HG03280 (cell line): ENCODE results near the gene MLEC.

ENCODE experiments used
- ATAC-seq: cut with Tn5 transposase; IDR thresholded peaks from one replicate; pipeline ENCODE4 v1.9.1; 2021; ENCODE audit warnings: mild to moderate bottlenecking, moderate library complexity; ENCODE audit not compliant: unreplicated experiment

MLEC gene, protein sequence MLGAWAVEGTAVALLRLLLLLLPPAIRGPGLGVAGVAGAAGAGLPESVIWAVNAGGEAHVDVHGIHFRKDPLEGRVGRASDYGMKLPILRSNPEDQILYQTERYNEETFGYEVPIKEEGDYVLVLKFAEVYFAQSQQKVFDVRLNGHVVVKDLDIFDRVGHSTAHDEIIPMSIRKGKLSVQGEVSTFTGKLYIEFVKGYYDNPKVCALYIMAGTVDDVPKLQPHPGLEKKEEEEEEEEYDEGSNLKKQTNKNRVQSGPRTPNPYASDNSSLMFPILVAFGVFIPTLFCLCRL

DNA sequence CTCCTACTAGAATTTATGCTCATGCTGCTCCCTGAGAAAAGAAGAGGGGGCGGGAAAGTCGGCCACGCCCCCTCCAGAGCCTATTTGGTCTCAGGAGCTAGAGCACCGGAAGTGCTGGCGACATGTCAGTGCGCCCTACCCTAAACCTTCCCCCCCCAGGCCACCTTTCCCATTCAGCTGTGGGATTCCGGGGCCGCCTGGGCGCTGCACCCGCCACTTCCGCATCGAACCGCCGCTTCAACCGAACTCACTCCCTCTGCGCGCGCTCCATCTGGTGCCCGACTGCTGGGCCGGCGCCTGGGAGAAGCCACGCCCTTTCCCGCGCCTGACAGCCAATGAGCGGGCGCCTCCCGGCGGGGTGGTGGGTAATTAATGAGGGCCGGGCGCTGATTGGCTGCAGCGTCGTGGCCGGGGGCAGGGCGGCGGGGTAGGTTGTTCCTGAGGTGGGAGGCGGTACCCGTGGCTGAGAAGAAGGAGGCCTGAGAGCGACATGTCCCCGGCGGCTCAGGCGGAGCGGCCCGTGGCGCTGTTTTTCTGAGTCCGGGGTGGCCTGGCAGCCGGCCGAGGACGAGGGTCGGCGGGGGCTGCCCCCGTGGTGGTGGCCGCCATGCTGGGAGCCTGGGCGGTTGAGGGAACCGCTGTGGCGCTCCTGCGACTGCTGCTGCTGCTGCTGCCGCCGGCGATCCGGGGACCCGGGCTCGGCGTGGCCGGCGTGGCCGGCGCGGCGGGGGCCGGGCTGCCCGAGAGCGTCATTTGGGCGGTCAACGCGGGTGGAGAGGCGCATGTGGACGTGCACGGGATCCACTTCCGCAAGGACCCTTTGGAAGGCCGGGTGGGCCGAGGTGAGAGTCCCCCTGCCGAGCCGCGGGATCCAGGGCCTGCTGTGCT is at the start of gene MLEC:
MLEC (plus strand) TSS at position 460 of the 888 bp plus-strand sequence; CDS start at position 608, 148 bp downstream.
- ATAC-seq = peak; percentile 67

DNA sequence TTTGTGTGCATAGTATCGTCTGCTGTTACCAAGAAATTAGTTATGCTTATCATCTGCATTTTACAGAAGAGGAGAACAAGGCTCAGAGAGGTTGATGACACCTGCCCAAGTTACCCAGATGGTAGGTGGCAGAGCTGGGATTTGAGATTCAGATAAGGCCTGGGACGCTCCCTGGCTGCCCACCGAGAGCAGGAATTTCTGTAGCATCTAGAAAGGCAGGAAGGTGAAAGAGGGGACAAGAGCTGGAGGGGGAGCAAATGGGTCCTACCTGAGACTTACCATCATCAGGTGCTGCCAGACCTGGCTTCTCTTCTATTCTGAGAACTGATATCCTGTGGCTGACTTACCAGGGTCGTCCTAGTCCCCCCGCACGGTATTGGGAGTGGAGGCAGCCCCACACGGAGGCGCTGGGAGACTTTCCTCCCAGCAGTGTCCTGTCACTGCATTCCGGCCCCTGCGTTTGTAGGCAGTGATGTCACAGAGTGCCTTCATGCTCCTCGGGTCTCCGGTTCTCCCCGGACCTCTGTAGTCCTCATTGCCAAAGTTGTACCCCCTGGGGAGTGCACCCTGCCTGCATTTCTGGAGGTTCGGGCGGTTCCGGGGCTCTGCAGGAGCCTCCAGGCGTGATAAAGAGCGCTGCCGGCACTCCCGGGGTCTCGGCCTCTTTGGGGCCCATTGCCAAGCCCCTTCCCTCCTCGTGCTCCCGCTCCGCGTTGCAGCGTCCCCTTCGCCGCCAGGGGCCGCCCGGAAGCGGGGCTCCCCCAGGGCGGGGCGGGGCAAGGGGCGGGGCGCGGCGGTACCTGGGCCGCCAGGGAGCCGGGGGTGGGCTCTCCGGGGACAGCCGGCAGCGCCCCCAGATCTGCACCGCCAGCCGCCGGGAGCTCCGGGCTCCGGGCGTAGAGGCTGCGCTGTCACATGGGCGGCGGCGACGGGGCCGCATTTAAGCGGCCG is 46.9 kb upstream of the MLEC start, which contains the start of gene CABP1:
CABP1 (plus strand) TSS at position 856 of the 951 bp plus-strand sequence; CDS start at position 916, 60 bp downstream.
- ATAC-seq = peak; percentile 65

DNA sequence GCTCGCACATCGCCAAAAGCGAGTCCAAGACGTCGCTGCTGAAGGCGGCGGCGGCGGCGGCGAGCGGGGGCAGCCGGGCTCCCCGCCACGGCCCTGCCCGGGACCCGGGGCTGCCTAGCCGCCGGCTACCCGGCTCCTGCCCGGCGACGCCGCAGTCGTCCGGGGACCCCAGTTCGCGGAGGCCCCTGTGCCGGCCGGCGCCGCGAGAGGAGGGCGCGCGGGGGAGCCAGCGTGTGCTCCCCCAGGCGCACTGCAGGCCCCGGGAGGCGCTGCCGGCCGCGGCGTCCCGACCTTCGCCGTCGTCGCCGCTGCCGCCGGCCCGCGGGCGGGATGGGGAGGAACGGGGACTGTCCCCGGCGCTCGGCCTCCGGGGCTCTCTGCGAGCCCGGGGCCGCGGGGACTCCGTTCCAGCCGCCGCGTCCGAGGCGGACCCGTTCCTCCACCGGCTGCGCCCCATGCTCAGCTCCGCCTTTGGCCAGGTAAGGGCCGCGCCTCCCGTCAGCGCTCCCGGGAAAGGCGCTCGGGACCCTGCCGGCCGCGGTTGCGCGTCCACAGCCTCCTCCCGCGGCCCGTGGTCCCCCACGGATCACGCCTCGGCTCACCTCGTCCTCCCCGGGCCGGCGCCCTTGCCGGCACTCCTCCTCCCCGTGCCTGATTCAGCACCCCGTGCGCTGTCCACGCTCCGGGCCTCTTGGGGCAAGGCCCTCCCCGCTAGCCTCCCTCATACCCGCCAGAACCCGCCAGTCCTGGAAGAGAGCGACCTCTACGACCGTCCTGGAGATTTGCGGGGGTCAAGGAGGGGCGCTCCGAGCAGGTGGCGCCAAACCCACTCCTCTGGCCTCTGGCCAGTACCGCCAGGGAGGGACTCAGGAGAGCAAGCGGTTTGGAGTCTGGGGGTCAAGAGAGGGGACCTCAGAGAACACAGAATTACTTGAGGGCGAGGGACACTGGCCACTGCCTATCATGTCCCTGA is 45.8 kb upstream of the MLEC start:
- ATAC-seq = peak; percentile 29

DNA sequence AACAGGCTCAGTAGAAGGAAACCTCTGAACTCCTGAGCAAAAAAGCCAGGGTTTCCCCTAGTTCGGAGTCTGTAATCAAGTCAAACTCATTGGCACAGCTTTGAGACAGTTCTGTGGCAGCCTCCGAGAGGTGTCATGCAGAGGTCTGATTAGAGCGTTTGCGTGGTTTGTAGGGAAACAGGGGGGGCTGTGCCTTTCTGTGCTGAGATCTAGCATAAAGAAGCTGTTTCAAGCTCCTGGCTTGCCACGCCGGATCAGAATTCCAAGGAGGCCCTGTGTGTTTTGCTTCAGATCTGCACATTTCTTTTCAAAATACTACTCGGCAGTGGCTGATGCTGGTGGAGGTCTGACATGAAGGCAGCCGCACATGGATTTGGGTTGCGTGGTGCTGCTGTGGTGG is 44.8 kb upstream of the MLEC start:
- ATAC-seq = no peak

DNA sequence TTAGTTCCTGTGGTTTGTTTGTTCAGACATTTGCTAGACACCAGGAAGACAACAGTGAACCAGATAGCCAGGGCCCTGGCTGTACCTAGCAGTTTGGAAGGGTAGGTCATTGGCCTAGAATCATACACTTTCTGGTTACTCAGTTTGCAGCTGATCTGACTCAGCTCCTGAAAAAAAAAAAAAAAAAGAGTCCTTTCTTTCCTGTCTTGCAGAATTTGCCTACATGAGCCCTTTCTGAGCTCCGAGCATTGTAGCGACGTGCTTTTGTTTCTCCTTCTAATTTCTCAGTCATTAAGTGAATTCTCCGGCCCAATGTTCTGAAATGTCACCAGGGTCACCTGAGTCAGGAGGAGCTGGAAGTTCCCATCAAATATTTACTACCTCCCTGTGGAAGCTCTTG is 44.1 kb upstream of the MLEC start:
- no peak for ATAC-seq

DNA sequence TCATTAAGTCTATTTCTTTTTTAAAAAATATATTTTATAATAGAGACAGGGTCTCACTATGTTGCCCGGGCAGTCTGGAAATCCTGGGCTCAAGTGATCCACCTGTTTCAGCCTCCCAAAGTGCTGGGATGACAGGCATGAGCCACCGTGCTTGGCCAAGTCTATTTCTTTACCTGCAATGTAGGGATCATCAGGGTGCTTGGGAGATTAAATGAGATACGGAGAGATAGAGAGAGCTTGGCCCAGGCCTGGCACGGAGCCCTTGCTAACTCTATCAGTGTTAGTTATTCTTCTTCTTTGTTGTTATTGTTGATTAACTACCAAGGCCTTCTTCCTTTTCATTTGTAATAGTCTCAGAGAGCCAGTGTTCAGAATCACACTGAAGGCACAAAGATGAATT is 43.4 kb upstream of the MLEC start:
- no peak for ATAC-seq

DNA sequence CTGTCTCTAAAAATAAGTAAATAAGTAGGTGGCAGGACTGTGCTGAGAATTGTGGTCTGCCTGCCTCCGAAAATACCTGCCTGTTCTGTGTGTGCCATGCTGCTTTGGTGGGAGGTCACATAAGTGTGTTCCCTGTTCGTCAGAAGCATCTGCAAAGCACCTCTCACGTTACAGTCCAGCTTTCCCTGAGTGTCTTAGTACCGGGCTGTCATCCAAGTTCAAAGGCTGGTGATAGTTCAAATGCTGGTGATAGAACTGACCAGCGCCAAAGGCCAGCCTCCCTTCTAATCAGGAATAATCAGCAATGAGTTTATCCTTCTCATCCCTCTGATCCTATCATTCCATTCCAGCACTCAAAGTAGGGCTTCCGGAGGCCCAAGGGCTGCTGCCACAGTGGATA is 40.9 kb upstream of the MLEC start:
- no peak for ATAC-seq

DNA sequence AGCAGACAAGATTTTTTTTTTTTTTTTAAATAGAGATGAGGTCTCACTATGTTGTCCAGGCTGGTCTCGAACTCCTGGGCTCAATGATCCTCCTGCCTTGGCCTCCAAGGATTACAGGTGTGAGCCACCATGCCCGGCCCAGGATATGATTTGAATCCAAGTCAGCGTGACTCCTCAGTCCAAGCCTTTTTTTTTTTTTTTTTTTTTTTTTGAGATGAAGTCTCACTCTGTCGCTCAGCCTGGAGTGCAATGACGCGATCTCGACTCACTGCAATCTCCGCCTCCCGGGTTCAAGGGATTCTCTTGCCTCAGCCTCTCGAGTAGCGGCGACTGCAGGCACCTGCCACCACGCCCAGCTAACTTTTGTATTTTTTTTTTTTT is 39.6 kb upstream of the MLEC start:
- no peak for ATAC-seq

DNA sequence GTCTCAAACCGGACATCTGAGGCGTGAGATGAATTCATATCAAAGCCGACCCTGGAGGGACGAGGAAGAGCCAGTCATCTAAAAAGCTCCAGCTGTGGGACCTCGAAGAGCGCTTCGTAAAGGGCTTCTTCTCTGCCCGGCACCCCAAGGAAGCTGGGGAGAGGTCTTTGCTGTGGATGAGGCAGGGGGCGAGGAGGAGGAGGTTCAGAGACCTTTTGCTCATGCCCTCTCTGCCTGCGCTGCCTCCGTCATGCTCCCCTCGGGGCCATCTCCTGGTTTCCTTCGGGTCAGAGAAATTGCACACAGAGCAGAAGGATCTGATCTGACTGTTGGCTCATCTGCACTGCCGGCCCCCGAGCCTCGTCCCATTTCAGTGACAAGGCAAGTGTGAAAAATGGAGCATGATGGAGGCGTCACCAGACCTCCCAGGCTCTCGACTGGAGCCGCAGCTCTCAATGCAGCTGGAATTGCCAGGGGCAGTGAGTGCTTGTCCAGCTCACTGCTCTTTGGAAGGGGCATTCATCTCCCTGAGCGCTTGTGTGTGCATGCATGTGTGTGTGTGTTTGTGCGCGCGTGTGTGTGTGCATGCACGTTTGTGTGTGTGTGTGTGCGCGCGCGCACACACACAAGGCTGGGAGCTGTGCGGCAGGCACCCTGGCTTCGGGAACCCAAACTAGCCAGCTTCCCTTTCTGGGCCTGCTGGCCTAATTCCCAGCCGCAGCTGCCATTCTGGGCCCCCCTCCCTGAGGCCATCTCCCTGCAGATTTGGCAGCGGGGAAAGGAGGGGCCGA is 37.3 kb upstream of the MLEC start:
- no peak for ATAC-seq

DNA sequence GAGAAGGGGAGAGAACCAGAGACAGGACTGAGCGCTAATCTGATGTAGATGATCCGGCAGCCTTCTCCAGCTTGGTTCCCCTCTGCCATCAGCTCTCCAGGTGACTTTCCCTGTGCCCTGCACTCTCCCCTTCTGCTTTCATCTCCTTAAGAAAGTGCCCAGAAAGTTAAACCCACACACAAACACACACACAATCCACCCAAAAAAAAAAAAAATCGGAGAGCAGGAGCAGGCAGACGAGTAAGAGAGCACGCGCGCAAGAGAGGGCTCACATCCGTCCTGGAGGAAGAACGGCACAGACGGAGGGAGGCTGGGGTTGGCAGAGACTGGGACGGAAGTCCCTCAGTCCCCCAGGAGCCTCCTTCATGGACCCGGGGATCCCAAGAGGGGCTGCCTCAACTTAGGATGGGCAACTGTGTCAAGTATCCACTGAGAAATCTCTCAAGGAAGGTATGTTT is 36.7 kb upstream of the MLEC start:
- no peak for ATAC-seq

DNA sequence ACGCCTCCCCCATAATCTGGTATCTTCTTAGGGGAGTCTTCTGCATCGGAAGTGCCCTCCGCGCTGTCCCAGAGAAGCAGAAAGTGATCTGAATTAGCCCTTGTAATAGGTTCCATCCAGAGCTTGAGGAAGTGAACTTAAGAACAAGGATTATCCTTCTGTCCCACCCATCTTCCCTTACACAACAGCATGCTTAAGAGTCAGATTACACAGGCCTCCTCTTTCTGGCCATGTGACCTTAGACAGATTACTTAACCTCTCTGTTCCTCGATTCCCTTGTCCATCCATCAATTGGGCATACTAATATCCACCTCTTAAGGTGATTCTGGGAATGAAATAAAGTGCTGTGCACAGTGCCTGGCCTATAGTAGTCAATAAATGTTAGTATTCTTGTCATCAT is 35.1 kb upstream of the MLEC start:
- ATAC-seq = no peak

DNA sequence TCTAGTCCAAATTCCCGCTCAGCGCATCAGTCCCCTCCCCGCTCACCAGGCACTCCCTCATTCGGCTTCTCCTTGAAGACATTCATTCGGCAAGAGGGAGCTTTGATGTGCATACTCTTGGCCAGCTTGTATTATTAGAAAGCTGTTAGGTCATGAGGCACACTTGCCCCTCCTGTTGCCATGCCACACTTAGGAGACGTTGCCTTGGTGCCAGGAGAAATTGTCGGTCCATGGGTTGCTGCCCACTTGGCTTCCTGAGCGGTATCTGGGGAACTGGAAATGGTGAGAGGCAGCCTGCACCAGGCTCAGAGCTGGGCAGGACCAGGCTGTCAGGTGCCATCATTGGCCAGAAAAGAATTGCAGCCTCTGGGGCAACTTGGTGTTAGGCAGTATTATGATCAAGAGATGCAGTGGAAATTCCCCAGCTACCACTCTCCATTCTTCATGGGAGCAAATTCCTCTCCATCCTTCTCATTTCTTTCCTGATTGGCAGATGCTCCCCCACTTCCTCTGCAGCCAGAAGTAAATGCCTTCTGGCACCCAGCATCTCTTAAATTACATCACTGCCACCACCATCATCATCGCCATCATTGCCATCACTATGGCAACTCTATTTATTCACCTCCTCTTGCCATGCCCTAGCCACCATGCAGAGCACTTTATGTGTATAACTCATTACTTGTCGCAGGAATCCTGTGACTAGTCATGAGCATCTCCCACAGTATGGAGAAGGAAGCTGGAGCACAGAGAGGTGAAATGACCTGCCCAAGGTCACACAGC is 34.1 kb upstream of the MLEC start:
- no peak for ATAC-seq

DNA sequence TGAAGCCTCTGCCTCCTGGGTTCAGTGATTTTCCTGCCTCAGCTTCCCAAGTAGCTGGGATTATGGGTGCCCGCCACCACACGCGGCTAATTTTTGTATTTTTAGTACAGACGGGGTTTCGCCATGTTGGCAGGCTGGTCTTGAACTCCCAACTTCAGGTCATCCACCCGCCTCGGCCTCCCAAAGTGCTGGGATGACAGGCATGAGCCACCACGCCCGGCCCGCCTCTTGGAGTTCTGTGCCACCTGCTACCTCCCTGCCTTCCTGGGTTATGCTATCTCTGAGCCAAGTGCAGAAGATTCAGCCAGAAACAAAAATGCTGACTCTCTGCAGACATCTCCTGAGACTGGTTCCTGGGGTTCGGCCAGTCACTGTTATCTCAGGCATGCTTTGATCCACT is 33.3 kb upstream of the MLEC start:
- no peak for ATAC-seq

DNA sequence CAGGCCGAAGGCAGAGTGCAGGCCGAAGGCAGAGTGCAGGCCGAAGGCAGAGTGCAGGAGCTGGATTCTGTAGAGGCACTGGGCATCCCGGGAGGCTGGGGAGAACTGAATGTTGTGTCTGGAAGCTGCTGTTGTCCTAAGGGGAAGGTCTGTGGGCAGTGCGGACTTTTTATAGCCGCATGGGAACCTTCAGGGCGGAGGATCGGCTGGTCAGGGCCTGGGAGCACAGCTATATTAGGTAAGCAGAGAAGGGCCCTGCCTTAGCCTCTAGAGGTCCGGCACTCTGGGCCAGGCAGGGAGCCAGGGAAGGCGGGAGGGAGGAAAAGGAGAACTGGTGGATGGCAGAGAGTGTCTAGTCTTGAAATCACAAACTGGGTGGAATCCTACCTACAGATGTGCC is 32.3 kb upstream of the MLEC start:
- no peak for ATAC-seq

DNA sequence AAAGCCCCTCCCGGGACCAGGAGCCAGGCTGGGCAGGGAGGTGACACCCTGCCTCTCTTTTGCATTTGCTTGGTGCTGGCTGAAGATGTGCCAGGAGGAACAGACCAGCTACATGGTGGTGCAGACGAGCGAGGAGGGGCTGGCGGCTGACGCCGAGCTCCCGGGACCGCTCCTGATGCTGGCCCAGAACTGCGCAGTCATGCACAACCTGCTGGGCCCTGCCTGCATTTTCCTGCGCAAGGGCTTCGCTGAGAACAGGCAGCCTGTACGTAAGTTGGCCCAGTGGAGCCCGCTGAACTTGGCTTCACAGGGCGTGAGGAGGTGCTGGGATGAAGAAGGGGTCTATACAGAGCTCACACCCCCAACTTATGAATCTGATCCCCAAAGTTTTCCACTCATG is 30.9 kb upstream of the MLEC start:
- no peak for ATAC-seq

DNA sequence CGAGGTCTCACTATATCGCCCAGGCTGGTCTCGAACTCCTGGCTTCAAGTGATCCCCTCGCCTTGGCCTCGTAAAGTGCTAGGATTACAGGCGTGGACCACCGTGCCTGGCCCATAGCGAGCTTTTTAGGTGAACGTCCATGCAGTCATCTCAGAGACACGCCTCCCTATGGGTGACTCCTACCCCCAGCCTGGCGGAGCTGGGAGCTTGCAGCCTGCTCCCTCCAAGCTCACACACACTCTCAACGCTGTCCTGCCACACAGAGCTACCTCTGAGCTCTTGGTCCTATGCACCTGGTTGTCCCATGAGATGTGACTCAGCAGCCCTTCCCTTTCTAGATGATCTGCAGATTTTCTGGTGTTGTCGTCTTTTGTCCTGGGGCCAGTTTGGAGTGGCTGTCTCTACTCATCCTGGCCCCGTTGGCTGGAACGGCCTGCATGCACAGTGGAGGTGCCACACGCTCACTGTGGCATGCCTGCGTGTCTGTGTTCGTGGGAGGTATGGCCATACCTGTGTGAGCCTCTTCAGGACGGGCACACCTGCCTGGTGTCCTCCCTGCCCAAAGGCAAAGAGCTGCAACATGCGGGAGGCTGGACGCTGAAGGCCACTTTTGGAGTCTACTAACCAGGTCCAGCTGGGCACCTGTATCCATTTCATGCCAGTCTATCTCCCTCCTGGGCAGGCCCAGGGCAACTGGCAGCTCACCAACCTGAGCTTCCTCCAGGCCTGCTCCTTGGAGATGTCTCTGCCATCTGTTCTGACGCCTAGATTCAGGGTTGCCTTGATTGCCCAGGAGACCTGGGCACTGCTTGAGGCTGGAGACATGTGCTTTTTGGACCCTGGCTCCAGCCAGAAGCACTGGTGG is 28.4 kb upstream of the MLEC start:
- ATAC-seq = no peak

DNA sequence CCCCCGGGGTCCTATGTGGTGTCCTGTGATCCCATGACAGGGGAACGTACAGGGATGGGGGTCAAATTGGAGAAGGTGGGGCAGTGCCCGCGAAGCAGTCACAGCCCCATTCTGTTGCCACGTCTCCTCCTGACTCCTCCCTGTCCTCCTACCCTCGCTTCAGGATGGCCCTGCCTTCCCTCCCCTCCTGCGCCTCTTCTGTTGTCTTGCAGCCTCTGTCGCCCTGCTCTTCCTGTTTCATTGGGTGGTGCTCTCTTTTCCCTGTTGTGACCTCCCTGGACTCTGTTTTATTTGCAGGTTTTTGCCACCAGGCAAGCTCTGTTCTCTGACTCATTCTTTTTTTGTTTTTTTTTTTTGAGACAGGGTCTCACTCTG is 27.8 kb upstream of the MLEC start:
- ATAC-seq = no peak
